ENCODE data around the gene RNF217. TPM values are rescaled to one million over a fixed set of nuclear protein-coding genes. Genes with fewer than 3 reads are reported as not detected.

Gene RNF217
- total and polyA plus RNA-seq, 8 donors = 1.9 to 32.7 (median 11.2) TPM

- no peak for TF ChIP-seq CTCF (IDR thresholded peaks at IDR 0.05)
- H3K27me3 ChIP-seq = no peaks in the 10 kb centered on the region
- no peaks in the 10 kb centered on the region for H3K36me3 ChIP-seq
- H3K9me3 ChIP-seq = no peaks in the 10 kb centered on the region
- H3K4me1 ChIP-seq = peaks cover 0 to 9% (median 4%) of the 10 kb centered on the region in 4 donors
- no peak overlapping the region for H3K4me3 ChIP-seq
- no peak overlapping the region for H3K27ac ChIP-seq
- intact Hi-C loops (cut with DNase I; ENCODE audit: low total_unique reads) = no loop called here
- DNase-seq = no peak
Observed at GRCh38 chr6:124986164-124986563, 23.9 kb downstream of the RNF217 start.

GRCh38 chr6:124987291-124987690 is 25.1 kb downstream of the RNF217 start:
- TF ChIP-seq EP300 (IDR thresholded peaks at IDR 0.05) (no peak), POLR2AphosphoS5 (IDR thresholded peaks at IDR 0.05) (no peak), POLR2A (IDR thresholded peaks at IDR 0.05) (no peak), CTCF (IDR thresholded peaks at IDR 0.05) (no peak)
- H3K4me1 ChIP-seq = peaks cover 0 to 9% (median 4%) of the 10 kb centered on the region in 4 donors

GRCh38 chr6:124987999-124988591 is 25.9 kb downstream of the RNF217 start:
- Histone ChIP-seq H3K27me3 (no peaks in the 10 kb centered on the region), H3K36me3 (no peaks in the 10 kb centered on the region), H3K4me3 (no peak overlapping the region), H3K27ac (no peak overlapping the region), H3K9me3 (no peaks in the 10 kb centered on the region), H3K4me1 (peaks cover 0 to 9% (median 4%) of the 10 kb centered on the region in 4 donors)
- TF ChIP-seq EP300 (IDR thresholded peaks at IDR 0.05) (no peak), POLR2AphosphoS5 (IDR thresholded peaks at IDR 0.05) (no peak), POLR2A (IDR thresholded peaks at IDR 0.05) (no peak), CTCF (IDR thresholded peaks at IDR 0.05) (no peak)
- no peak for DNase-seq
- 89 to 96% (median 94%) methylated on average over 9 of the region's 9 CpGs for WGBS, 5 donors
- intact Hi-C loops (cut with DNase I; ENCODE audit: low total_unique reads) = no loop called here

More at GRCh38 chr6:124987291-124987690, 25.1 kb downstream of the RNF217 start:
- Histone ChIP-seq H3K9me3 (no peaks in the 10 kb centered on the region), H3K36me3 (no peaks in the 10 kb centered on the region), H3K27ac (no peak overlapping the region), H3K4me3 (no peak overlapping the region), H3K27me3 (no peaks in the 10 kb centered on the region)
- WGBS, 5 donors = 77 to 92% (median 85%) methylated on average over 1 of the region's 1 CpG
- intact Hi-C loops (cut with DNase I; ENCODE audit: low total_unique reads) = no loop called here
- no peak for DNase-seq

- WGBS, 5 donors = 74 to 95% (median 83%) methylated on average over 5 of the region's 5 CpGs
- Histone ChIP-seq H3K4me1 (peaks cover 0 to 12% (median under 1%) of the 10 kb centered on the region in 4 donors), H3K9me3 (no peaks in the 10 kb centered on the region), H3K36me3 (no peaks in the 10 kb centered on the region), H3K27ac (no peak overlapping the region), H3K4me3 (no peak overlapping the region), H3K27me3 (no peaks in the 10 kb centered on the region)
- DNase-seq = no peak
- intact Hi-C loops (cut with DNase I; ENCODE audit: low total_unique reads) = no loop called here
- TF ChIP-seq POLR2A (IDR thresholded peaks at IDR 0.05) (no peak), POLR2AphosphoS5 (IDR thresholded peaks at IDR 0.05) (no peak), CTCF (IDR thresholded peaks at IDR 0.05) (no peak), EP300 (IDR thresholded peaks at IDR 0.05) (no peak)
Observed at GRCh38 chr6:124989136-124989983, 27.1 kb downstream of the RNF217 start.
